Kasumi-1 (cell line): Measurements from ENCODE around the gene NEURL4.
A peak's percentile ranks its signal among the peaks of the same experiment; 100 is the strongest.
"Not testable (repeated sequence)": the region's sequence is repeated elsewhere in the genome, so short reads cannot be mapped to it uniquely, and the experiment has no call there.

Source experiments
- DNase-seq, 2 experiments: peaks; one replicate each; lab custom pipeline; 2025; lab: John Stamatoyannopoulos, UW

Gene NEURL4

GRCh38 chr17:7347630-7348477 is 18.7 kb upstream of the NEURL4 start:
- no peak for DNase-seq

GRCh38 chr17:7346761-7347614 is 17.9 kb upstream of the NEURL4 start:
- no peak for DNase-seq

DNA sequence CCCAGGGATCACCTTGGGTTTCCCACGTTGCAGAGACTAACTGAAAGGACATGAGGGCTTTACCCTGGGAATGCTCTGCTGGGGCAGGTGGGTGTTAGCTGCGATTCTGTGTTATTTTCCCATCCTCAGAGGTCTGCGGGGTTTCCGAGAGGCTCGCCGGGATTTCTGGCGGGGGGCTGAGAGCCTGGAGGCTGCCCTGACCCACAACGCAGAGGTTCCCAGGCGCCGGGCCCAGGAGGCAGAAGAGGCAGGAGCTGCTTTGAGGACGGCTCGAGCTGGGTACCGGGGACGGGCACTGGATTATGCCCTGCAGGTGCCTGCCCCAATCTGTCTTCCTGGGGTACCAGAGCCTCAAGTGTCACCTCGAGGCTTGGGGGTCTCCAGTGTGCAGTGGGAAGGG is 14.1 kb upstream of the NEURL4 start:
- no peak for DNase-seq

GRCh38 chr17:7341842-7342241 is 12.7 kb upstream of the NEURL4 start:
- no peak for DNase-seq

- DNase-seq: no peak
Observed at GRCh38 chr17:7340179-7340578, 11.0 kb upstream of the NEURL4 start.

DNA sequence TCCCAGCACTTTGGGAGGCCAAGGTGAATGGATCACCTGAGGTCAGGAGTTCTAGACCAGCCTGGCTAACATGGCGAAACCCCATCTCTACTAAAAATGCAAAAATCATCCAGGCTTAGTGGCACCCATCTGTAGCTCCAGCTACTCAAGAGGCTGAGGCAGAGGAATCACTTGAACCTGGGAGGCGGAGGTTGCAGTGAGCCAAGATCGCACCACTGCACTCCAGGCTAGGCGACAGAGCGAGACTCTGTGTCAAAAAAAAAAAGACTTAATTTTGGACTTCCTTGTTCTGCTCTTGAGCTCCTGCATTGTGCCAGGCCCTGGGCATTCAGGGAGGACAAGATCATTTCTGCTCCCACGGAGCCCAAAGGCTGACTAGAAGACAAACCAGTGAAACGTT is 8.5 kb upstream of the NEURL4 start:
- DNase-seq: not testable (repeated sequence)

- peak; percentile 16 to 23 for DNase-seq
Observed at GRCh38 chr17:7336240-7337175, 7.4 kb upstream of the NEURL4 start, which contains the start of gene ACAP1. ACAP1 (plus strand) TSS chr17:7336529; CDS start chr17:7336735, 206 bp downstream.

DNA sequence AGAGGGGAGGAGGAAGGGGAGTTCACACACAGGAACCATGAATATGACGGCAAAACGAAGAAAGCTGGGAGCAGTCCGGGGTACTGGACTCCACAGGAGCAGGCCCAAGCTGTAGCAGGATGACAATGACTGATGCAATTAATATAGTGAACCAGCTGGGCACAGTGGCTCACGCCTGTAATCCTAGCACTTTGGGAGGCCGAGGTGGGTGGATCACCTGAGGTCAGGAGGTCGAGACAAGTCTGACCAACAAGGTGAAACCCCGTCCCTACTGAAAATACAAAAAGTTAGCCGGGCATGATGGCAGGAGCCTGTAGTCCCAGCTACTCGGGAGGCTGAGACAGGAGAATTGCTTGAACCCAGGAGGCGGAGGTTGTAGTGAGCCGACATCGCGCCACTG is 6.6 kb upstream of the NEURL4 start:
- DNase-seq: not testable (repeated sequence)

DNA sequence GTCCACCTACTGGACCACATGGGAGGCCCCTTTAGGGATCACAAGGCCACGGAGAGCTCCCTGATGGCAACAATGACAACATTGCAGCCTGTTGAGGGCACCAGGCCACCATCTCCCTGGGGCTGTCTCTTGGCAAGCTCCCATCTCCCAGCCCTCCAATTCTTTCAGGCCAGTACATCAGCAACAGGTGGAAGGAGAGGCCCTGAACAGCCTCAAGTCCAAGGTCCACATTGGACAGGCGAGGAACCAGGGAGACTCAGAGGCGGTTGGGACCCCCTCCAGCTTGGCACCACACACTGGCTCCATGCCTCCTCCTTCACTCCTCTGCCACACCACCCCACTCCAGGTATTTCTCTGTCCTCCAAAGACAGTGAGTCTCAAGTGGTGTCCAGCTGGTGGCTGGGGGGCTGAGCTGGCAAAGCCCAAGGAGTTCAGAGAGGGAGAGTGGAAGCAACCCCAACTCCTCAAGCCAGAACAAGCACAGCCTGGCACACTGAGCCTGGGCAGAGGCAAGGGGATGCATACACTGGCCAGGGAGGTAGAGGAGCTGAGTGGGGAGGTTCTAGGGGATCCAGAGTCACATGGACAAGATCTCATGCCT is 5.9 kb upstream of the NEURL4 start:
- no peak for DNase-seq

DNA sequence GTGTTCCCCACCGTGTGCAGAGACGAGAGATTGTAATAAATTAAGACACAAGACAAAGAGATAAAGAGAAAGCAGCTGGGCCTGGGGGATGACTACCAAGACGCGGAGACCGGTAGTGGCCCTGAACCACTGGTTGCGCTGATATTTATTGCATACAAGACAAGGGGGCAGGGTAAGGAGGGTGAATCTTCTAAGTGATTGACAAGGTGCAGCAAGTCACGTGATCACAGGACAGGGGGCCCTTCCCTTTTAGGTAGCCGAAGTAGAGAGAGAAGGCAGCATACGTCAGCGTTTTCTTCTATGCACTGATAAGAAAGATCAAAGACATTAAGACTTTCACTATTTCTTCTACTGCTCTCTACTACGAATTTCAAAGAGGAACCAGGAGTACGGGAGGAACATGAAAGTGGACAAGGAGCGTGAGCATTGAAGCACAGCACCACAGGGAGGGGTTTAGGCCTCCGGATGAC is 3.5 kb upstream of the NEURL4 start:
- not testable (repeated sequence) for DNase-seq

GRCh38 chr17:7332111-7332510 is 3.0 kb upstream of the NEURL4 start:
- DNase-seq: no peak

DNA sequence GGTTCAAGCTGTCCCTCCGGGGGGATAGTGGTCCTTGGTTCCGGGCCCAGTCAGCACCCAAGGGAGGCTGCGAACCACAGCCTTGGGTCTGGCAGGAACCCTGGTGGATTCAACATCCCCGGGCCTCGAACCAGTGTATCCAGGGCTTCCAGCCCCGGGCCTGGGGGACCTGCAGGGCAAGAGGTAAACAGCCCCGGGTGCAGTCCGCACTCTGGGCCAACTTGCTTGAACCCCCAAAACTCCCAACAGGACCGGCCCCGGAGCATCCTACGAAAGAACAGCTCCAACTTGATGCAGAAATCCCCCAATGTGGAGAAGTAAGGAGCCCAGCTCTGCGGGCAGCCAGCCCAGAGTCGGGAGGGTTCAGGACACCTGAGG is 1.5 kb upstream of the NEURL4 start:
- DNase-seq: no peak

- peak; percentile 33 to 50 for DNase-seq
Observed at GRCh38 chr17:7329997-7330637, 982 bp upstream of the NEURL4 start.

DNA sequence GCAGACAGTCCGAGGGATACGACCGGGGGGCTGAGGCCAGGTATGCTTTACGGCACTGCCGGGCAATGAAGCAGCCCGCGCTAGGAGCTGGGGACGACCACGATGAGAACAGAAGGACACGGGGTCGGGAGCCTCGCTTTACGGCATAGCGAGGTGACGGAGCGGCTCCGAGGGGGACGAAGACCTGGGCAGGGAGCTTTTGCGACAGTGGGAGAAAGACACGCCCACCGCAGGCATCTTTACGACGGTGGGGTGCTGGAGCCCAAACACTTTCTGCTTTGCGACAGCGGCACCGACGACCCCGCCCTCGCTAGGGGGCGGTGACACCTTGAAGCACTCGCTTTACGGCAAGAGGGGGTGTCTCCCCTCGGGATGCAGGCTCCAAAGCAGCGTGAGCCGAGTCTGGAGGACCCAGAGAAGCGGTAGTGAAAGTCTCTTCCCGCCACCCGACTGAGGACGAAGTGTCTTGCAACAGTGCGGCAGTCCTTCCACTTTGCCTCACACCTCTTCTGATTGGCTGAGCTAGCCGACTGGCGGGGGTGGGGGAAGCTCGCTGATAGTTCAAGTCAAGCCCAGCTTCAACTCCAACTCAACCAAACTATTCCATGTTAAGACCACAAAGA is 350 bp upstream of the NEURL4 start:
- peak; percentile 85 to 94 for DNase-seq

DNA sequence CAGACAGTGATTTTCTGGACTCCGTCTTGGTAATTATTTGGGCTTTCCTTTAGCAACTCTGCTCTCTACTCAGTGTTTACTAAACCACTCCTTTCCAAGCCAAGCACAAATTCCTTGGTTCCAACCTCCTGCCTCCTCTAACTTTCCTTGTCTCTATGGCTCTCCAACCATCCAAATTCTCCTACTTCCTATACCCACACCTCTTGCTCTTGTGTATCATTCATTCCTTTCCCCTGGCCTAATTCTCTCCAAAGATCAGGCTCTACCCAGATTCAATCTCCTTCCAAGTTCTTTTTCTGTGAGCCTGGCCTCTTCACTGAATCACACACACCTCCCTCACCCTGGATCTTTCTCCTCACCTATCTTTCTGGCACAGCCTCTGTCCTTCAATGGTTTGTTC is 1.1 kb downstream of the NEURL4 start:
- no peak for DNase-seq

DNA sequence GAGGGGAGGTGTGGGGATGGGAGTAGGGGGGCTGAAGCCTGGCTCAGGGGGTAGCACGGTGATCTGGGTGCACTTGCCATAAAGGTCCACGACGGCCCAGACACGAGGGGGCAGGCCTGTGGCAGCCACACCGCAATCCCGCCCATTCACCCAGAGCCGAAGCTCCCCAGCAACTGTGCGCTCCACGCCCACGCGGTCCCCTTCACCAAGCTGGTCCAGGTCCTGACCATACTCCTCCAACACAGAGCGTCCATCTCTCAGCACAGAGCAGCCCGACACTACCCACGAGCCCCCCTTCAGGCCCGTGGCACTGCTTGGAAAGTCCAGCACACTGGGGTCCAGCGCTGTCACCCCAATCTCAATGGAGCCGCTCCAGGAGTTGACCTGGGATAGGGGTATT is 1.6 kb downstream of the NEURL4 start:
- no peak for DNase-seq

- no peak for DNase-seq
Observed at GRCh38 chr17:7327056-7327455, 2.1 kb downstream of the NEURL4 start.

DNA sequence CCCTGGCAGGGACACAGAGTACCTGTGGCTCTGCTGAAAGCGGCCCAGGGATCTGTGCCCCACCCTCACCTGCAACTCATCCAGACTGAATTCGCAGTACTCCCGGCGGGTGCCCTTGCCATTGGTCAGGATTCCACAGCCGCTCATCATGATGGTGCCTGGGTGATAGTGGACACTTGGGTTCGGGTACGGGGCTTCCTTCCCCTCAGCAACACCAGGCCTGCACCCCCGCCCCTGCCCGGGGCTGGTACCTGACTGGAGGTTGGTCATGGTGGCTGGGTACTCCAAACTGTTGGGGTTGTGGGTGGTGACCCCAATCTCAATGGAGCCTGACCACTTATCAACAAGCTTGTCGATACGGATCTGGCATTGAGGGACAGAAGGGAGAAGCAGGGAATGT is 2.9 kb downstream of the NEURL4 start:
- DNase-seq: no peak

GRCh38 chr17:7325031-7325528 is 4.1 kb downstream of the NEURL4 start:
- DNase-seq: no peak

DNA sequence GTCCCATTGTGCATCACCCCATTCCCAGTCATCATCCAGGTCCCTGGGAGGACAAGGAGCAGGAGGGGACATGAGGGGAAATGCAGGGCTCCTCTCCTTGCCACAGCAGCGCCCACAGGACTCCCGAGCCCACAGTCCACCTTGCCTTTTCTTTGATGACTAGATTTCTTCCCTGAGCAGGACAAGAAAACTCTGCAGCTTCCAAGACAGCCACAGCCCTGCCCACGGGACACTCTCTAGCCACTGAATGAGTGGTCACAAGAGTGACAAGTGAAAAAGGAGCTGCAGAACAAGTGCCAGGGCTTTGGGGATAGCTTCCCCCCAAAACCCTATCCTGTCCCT is 4.7 kb downstream of the NEURL4 start:
- no peak for DNase-seq
